Upper lobe of left lung (tissue), 6 donors: ENCODE measurements around the gene SLC9A9. TPM values are rescaled to one million over a fixed set of nuclear protein-coding genes. Genes with fewer than 3 reads are reported as not detected.

Experiments used
- ATAC-seq, 2 donors: fragments of 200-7000 bp; cut with Tn5 transposase; one replicate each; pipeline ENCODE4 v1.9.1; 2022; ENCODE audit warnings: mild to moderate bottlenecking in 2 of 2, moderate library complexity in 2 of 2; ENCODE audit not compliant: low FRiP score in 2 of 2
- DNase-seq, 2 donors: peaks; one replicate each; pipeline ENCODE4 v3.0.0-alpha.2; 2019 to 2020
- H3K27ac ChIP-seq, 4 donors: fragments of 200-600 bp; sonication (generic); one replicate each; pipeline ENCODE4 v1.5.1; 2016 to 2019
- H3K27me3 ChIP-seq, 4 donors: fragments of 200-600 bp; sonication (generic); one replicate each; pipeline ENCODE4 v1.5.1; 2017 to 2019
- H3K36me3 ChIP-seq, 4 donors: fragments of 200-600 bp; sonication (generic); one replicate each; pipeline ENCODE4 v1.5.1; 2016 to 2019
- H3K4me1 ChIP-seq, 4 donors: fragments of 200-600 bp; sonication (generic); one replicate each; pipeline ENCODE4 v1.5.1; 2018 to 2019
- H3K4me3 ChIP-seq, 4 donors: fragments of 200-600 bp; sonication (generic); one replicate each; pipeline ENCODE4 v1.5.1; 2017 to 2019; ENCODE audit warnings: mild to moderate bottlenecking in 2 of 4, moderate library complexity in 1 of 4
- H3K9me3 ChIP-seq, 4 donors: fragments of 200-600 bp; sonication (generic); one replicate each; pipeline ENCODE4 v1.5.1; 2018 to 2019
- CTCF ChIP-seq, 6 experiments: fragments of 450-650 bp in 4 of 6; fragments of 200-600 bp in 2 of 6; sonication (generic) in 2 of 6; IDR thresholded peaks; one replicate each; pipeline ENCODE4 v1.5.1; 2016 to 2019; ENCODE audit warnings: antibody characterized with exemption in 6 of 6
- EP300 ChIP-seq, 4 donors: sonication (generic); formaldehyde crosslinking; IDR thresholded peaks; one replicate each; pipeline ENCODE4 v1.5.1; 2017; ENCODE audit warnings: antibody characterized with exemption in 4 of 4, control low read depth in 2 of 4
- POLR2A ChIP-seq, 4 donors: fragments of 450-650 bp; IDR thresholded peaks; one replicate each; pipeline ENCODE4 v1.5.1; 2016 to 2017; ENCODE audit warnings: antibody characterized with exemption in 4 of 4, mild to moderate bottlenecking in 2 of 4
- POLR2AphosphoS5 ChIP-seq, 2 donors: sonication (generic); formaldehyde crosslinking; IDR thresholded peaks; one replicate each; pipeline ENCODE4 v1.5.1; 2017; ENCODE audit warnings: antibody characterized with exemption in 2 of 2
- WGBS, 2 donors: methylation state at CpG; one replicate each; pipeline ENCODE4 v1.1.5; 2017 to 2018; 5-methylcytosine and 5-hydroxymethylcytosine counted together
- total RNA-seq, 6 donors: library from RNA; depleted of rRNA in 4 of 6; stranded (reverse); fragments of >200 nt in 4 of 6; gene quantifications; one replicate each; pipeline versions ENCODE4 v1.1.0 to v1.2.1, GENCODE V29; 2016 to 2021
- donor health status: DM: no; HTN: no; CAD: no; lungs with moderate emphysema.
- donor health status: DM: no; HTN: yes; CAD: no; lungs with severe emphysema.

Gene SLC9A9
- total RNA-seq, 6 donors from 2014 or later, result 4.2 to 20.4 (median 8.7) TPM

DNA sequence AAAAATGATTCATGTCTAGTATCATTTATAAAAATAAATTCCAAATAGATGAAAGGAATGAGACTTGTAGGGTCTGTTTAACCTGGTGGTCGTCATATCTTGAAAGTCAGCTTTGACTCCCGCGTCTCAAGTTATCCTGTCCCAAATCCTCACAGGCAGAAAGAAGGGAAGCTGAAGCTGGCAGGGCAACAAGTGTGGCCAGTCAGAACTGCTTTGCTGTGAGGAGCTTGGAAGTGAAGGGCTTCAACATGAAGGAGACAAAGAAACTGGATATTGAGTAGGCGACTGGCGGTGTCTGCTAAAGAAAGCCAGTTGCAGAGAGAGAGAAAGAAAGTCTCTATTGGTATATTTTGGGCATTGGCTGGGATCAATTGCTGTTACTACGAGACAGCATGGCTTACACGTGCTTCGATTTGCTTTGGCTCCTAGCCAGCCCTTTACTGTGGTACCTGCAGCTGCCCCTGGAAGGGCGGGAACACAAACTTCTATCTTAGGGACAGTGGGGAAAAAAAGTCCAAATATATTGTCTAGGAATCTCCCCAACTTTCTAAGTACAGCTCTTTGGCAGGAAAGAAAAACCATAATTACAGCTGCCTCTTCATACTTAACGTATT, 621.5 kb downstream of the SLC9A9 start:
- WGBS, 2 donors, result 69 to 75% methylated on average over 10 of the region's 10 CpGs
- Histone ChIP-seq H3K27ac (no peak overlapping the region), H3K27me3 (no peaks in the 10 kb centered on the region), H3K36me3 (no peaks in the 10 kb centered on the region), H3K4me1 (no peaks in the 10 kb centered on the region), H3K4me3 (no peak overlapping the region), H3K9me3 (no peaks in the 10 kb centered on the region)
- no peak for ATAC-seq
- DNase-seq, result no peak
- TF ChIP-seq POLR2A (IDR thresholded peaks at IDR 0.05), result no peak
- no peak for TF ChIP-seq EP300 (IDR thresholded peaks at IDR 0.05)
- no peak for TF ChIP-seq CTCF (IDR thresholded peaks at IDR 0.05)
- TF ChIP-seq POLR2AphosphoS5 (IDR thresholded peaks at IDR 0.05), result no peak

DNA sequence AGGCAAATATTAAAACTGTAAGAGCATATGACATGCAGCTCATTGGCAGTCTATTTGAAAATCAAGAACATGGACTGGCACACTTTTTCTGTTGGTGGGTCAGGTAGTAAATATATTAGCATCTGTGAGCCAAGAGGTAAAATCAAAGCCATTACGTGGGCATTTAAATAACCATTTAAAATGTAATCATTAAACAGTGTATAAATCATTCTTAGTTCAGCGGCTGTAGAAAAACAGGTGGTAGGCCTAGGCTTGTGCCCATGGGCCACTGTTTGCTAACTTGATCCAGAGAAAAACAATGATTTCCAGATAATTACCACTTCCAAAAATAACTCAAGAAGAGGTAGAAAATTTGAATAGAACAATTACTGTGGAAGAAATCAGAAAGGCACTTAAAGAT, 623.6 kb downstream of the SLC9A9 start:
- Histone ChIP-seq H3K4me1 (no peaks in the 10 kb centered on the region), H3K27me3 (no peaks in the 10 kb centered on the region), H3K9me3 (no peaks in the 10 kb centered on the region), H3K4me3 (no peak overlapping the region), H3K27ac (no peak overlapping the region), H3K36me3 (no peaks in the 10 kb centered on the region)
- TF ChIP-seq POLR2AphosphoS5 (IDR thresholded peaks at IDR 0.05), result no peak
- no peak for TF ChIP-seq EP300 (IDR thresholded peaks at IDR 0.05)
- no peak for TF ChIP-seq POLR2A (IDR thresholded peaks at IDR 0.05)
- TF ChIP-seq CTCF (IDR thresholded peaks at IDR 0.05), result no peak
- 90 to 93% methylated on average over 2 of the region's 2 CpGs for WGBS, 2 donors
- ATAC-seq (no peak), DNase-seq (no peak)

DNA sequence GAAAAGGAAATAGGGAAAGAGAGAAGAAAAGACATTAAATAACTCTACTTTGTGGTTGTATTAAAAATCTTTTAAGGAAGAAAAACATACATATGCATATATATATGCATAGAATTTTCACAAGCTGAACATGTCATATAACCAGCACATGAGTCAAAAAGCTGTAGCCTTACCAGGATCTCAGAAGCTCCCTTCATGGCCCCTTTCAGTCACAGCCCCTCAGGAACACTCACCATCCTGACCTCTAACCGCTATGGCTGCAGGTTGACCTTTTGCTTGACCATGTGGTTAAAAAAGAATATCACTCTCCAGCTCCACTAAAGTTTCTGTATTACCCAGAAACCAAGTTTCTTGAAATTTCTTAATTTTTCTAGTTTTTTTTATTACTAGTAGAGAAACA, 625.3 kb downstream of the SLC9A9 start:
- no peaks in the 10 kb centered on the region for H3K27me3 ChIP-seq
- TF ChIP-seq POLR2A (IDR thresholded peaks at IDR 0.05) (no peak), POLR2AphosphoS5 (IDR thresholded peaks at IDR 0.05) (no peak), CTCF (IDR thresholded peaks at IDR 0.05) (no peak), EP300 (IDR thresholded peaks at IDR 0.05) (no peak)
- WGBS, 2 donors, result 89 to 95% methylated on average over 1 of the region's 1 CpG

GRCh38 chr3:143222505-143222904, 625.8 kb downstream of the SLC9A9 start:
- 71 to 81% methylated on average over 3 of the region's 3 CpGs for WGBS, 2 donors
- Histone ChIP-seq H3K27ac (no peak overlapping the region), H3K36me3 (no peaks in the 10 kb centered on the region), H3K27me3 (no peaks in the 10 kb centered on the region), H3K4me1 (no peaks in the 10 kb centered on the region), H3K4me3 (no peak overlapping the region), H3K9me3 (no peaks in the 10 kb centered on the region)
- TF ChIP-seq EP300 (IDR thresholded peaks at IDR 0.05), result no peak
- TF ChIP-seq CTCF (IDR thresholded peaks at IDR 0.05), result no peak
- TF ChIP-seq POLR2A (IDR thresholded peaks at IDR 0.05), result no peak
- TF ChIP-seq POLR2AphosphoS5 (IDR thresholded peaks at IDR 0.05), result no peak
- ATAC-seq (no peak), DNase-seq (no peak)

More for the DNA sequence above, 625.3 kb downstream of the SLC9A9 start:
- Histone ChIP-seq H3K4me1 (no peaks in the 10 kb centered on the region), H3K36me3 (no peaks in the 10 kb centered on the region), H3K9me3 (no peaks in the 10 kb centered on the region), H3K27ac (no peak overlapping the region), H3K4me3 (no peak overlapping the region)
- ATAC-seq, result no peak
- DNase-seq, result no peak

DNA sequence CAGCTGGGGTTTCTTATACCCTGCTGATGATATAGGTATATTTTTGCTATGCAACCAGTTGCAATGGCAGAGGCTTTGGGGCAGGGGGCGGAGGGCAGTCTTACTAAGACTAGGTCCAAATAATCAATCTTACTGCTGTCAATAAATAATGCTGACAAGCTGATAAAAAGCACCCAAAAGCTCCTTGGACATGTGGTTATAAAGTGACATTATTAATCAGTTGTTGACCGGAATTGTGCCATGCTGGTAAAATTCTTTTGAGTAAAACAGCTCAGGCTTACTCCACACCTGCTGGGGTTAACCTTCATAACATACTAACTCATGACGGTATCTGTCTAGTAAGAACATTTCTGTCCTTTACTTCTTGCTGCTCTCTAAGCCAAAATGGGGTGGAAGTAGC, 626.8 kb downstream of the SLC9A9 start:
- Histone ChIP-seq H3K4me3 (no peak overlapping the region), H3K27me3 (no peaks in the 10 kb centered on the region), H3K27ac (no peak overlapping the region), H3K4me1 (peaks cover 0 to 5% (median 0%) of the 10 kb centered on the region in 4 donors), H3K9me3 (no peaks in the 10 kb centered on the region), H3K36me3 (no peaks in the 10 kb centered on the region)
- TF ChIP-seq POLR2AphosphoS5 (IDR thresholded peaks at IDR 0.05) (no peak), POLR2A (IDR thresholded peaks at IDR 0.05) (no peak), CTCF (IDR thresholded peaks at IDR 0.05) (no peak), EP300 (IDR thresholded peaks at IDR 0.05) (no peak)
- WGBS, 2 donors, result 83 to 95% methylated on average over 3 of the region's 3 CpGs
- ATAC-seq, result no peak
- DNase-seq, result no peak
